SHP77 treated with DMSO at 0.1 percent for 48 hours (cell line): Measurements from ENCODE around the gene SMPD1.

Source experiments
- DNase-seq: peaks from one replicate; lab custom pipeline; 2025; lab: John Stamatoyannopoulos, UW

SMPD1 gene

DNA sequence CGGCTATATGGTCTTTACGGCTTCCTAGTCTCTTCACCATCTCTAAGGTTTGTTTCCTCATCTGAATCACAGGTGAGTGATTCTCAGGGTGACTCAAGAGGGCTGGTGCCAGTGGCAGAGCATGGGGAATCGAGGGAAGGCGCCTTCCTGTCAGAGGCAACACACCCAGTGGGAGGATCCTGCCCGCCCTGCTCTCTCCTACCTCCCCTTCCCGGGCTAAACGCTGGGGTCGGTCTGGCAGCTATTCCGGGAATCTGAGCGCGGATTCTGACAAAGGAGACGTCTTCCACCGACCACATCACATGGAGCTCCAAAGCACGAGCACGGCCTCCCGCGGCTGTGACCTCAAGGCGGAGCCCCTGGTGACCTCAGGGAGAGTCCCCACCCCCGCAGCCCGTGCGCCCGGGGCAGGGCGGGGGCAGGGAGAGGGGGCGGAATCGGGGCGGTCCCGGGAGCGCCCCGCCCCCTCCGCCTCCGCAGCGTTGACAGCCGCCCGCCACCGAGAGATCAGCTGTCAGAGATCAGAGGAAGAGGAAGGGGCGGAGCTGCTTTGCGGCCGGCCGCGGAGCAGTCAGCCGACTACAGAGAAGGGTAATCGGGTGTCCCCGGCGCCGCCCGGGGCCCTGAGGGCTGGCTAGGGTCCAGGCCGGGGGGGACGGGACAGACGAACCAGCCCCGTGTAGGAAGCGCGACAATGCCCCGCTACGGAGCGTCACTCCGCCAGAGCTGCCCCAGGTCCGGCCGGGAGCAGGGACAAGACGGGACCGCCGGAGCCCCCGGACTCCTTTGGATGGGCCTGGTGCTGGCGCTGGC lies at the start of gene SMPD1:
SMPD1 (plus strand) TSS at position 570 of the 813 bp plus-strand sequence; CDS start at position 695, 125 bp downstream.
- DNase-seq: no peak

GRCh38 chr11:6345366-6345765 lies 44.9 kb upstream of the SMPD1 start:
- no peak for DNase-seq

DNA sequence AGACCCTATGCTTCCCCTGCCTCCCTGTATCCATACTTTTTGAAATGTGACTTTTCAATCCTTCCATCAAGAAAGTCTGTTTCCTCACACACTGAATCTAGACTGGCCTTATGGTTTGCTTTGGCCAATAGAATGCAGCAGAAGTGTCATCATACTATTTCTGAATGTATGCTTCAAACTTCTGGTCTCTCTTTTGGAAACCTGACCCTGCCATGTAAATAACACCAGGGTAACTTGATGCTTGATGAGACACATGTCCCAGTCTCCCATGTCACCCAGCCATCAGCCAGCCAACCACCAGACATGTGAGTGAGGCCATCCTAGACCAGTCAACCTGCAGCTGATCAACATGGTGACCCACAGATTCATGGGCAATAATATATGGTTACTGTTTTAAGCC lies 40.2 kb upstream of the SMPD1 start:
- no peak for DNase-seq

DNA sequence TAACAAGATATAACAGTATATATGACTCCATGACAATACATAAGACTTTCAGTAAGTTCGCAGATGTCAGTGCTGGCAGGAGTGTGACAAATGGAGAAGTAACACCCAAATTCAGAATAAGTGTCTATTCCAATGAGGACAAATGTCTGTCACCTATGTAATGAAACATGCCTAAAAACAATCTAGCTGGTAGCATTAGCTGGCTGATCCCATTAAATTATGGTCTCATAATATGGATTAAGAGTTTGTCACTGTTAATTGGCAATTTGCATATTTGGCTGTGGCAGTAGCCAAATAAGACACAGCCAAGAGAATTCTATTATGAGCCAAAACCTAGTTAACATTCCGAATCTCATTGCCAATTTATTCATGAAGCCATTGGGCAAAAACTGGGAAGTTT lies 39.8 kb upstream of the SMPD1 start:
- no peak for DNase-seq

GRCh38 chr11:6351782-6352382 lies 38.4 kb upstream of the SMPD1 start:
- DNase-seq: no peak

DNA sequence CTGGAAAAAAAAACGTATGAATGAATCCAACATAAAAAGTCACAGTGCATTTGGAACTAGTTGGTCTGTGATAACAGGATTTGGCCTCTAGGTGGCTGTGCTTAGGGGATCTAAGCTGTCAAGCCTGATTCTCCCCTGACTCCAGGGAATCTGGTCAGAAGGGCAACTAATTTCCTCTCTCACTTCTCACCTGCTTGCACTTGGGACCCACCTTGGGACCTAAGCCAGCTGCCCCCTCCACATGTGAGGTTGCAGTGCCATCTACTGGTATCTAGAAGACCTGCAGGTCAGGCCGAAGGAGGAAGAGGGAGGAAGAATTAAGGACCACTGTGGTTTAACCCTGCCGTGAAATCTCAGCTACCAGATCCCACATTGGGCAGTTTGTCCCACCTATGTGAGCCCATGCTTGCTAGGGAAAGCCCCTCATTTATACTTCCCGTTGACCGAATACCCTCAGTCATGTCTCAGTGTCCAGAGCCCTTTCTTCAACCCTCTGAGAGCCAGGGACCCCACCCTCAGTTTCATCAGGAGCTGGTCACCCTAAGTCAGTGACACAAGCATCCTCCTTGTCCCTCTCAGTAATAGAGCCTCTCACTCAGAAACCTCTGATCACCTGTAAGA lies 36.8 kb upstream of the SMPD1 start:
- DNase-seq: peak; percentile 63

- no peak for DNase-seq
These were observed 35.4 kb upstream of the SMPD1 start for GRCh38 chr11:6354651-6355485.

- no peak for DNase-seq
These were observed 33.7 kb upstream of the SMPD1 start for GRCh38 chr11:6356503-6357055.

DNA sequence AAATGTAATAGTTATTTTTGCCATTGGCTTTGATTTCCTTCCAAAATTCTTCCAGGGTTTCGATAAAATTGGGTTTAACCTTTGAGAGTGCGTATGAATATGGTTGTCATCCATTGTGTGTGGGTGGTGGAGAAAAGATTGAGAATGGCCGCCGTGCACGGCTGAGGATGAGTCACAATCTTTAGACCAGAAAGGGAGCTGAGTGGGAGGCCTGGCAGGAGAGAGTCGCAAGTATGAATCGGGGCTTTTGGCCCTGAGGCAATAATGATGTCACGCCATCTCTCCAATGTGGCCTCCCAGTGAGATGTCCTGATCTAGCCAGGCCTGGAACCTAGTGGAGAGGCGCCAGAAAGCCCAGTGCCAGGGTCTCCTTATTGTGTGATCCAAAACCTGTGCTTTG lies 33.1 kb upstream of the SMPD1 start:
- no peak for DNase-seq

DNA sequence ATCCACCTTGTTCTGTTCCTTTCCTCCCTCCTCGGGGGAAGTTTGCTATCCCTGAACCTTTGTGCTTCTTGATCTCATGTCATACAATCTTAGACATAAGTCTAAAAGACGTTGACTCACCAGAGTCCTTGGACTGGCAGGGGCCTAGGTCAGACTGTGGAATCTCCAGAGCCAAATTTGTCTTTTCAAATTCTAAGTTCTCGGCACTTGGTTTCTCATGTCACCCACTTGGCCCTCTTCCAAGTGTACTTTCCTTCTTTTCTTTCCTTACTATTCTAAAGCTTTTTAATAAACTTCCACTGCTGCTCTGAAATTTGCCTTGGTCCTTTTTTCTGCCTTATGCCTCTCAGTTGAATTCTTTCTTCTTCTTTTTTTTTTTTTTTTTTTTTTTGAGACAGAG lies 30.1 kb upstream of the SMPD1 start:
- DNase-seq: no peak

DNA sequence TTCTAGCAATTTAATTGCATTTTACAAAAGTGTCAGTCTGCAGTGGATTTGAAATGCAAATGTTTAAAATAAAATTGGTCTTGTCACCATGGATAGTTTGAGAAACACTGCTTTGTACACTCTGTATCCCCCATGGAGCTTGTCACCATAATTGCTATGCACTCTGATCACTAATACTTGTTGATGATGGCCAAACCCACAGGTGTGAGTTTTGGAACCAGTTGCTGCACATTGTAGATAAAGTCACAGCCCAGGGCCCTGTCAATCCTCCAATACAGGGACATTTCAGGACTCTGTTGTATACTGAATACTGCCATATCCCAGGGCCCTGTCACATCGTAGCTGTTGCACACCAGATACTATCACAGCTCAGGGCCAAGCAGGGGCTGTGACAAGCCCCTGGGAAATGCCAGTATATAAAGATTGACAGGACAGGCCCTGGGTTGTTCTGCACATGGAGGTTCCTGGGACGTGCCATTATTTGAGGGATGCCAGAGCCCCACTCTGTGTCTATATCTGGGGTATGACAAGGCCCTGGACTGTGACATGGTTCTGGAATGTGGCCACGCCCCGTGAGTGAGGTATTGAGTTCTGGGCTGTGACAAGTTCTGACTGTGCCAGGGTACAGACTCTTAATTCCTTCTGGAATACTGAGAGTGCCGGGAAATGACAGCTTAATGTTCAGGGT lies 27.9 kb upstream of the SMPD1 start:
- DNase-seq: no peak

DNA sequence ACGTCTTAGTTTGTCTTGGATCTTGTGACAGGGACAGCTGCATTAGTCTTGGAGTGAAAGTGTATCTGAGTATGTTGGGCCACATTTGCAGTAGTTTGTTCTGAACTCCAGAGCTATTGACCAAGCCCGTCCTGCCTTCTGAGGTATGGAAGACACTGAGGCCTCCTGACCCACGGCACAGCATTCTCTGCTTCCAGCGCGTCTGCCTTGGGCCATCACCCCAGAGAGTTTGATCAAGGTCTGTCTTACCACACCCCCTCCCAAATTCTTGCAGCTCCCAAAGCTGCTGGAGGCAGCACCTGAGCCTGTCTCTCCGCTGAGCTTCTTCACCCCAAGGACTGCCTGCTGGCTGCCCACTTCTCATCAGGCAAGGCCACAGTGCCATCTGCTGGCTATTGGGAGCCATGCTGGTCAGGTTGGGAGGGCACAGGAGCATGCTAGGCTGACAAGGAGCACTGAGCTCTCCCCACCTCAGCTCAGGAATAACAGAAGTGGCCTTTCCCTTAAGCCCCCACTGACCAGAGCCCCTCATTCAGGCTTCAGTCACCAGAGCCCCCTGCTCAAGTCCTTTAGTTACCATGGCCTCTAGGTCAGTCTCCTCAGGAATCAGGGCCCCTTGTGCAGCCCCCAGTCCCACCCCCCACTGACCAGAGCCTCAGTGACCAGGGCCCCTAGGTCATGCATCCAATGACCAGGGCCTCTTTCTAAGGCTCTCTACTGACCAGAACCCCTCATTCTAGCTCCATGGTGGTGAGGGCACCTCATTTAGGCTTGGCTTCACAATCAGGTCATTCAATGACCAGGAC lies 27.2 kb upstream of the SMPD1 start:
- no peak for DNase-seq

GRCh38 chr11:6365659-6366058 lies 24.6 kb upstream of the SMPD1 start:
- DNase-seq: no peak

DNA sequence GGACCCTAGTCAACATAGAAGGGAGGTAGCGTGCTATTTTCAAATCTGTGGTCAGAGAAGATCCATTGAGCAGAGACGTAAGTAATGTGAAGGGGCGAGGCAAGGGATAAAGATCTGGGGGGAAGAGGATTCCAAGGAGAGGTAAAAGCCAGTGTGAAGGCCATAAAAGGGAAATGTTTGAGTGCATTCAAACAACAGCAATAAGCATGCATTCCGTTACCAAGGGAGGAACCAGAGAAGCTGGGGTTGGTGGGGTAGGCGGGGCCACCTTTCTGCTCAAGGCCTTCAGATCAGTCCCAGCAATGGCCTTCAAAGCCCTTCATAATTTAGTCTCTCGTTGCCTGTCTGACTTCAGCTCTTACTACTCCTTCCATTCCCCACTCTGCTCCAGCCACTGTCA lies 18.4 kb upstream of the SMPD1 start:
- no peak for DNase-seq

- no peak for DNase-seq
These were observed 12.2 kb upstream of the SMPD1 start for GRCh38 chr11:6377902-6378639.

DNA sequence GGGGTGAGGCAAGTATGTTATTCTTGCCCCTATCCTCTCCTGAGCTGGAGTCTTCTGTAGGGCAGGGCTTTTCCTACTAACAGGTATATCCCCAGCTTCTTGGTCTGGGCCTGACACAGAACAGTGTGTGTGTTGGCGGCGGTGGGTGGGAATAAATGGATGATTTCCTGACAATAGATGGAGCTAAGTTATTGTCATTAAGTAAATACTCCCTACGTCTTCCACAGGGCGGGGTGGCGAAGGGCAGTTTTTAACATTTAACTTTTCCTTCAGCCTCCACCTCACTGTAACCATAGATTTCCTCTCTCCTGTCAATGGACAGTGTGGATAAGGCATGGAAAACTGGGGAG lies 11.7 kb upstream of the SMPD1 start:
- DNase-seq: no peak

- no peak for DNase-seq
These were observed 5.1 kb upstream of the SMPD1 start for GRCh38 chr11:6385046-6385777.

GRCh38 chr11:6387811-6388599 lies 2.3 kb upstream of the SMPD1 start:
- no peak for DNase-seq
